B cell (primary cell): ENCODE measurements around the gene LCE6A. TPM values are rescaled to one million over a fixed set of nuclear protein-coding genes. Genes with fewer than 3 reads are reported as not detected.

Experiments
- ATAC-seq: fragments of 200-7000 bp; cut with Tn5 transposase; one replicate; pipeline ENCODE4 v1.10.0; 2021; ENCODE audit warnings: low read depth, mild to moderate bottlenecking, moderate number of reproducible peaks, moderate library complexity
- CTCF ChIA-PET: fragments of 350-600 bp; sonication (Branson Sonifier 250); formaldehyde crosslinking; loops from one replicate; lab custom pipeline; 2021; ENCODE audit warnings: antibody characterized with exemption, inconsistent platforms; lab: Charles Lee
- POLR2A ChIA-PET: fragments of 350-600 bp; sonication (Branson Sonifier 250); formaldehyde crosslinking; loops from one replicate; lab custom pipeline; 2021; ENCODE audit warnings: antibody characterized with exemption; lab: Charles Lee
- DNase-seq: peaks from one replicate; pipeline ENCODE4 v3.0.0; 2013
- H2AFZ ChIP-seq: 2 replicates; pipeline ENCODE4 v1.6.1; 2012; ENCODE audit warnings: mild to moderate bottlenecking, low read depth, low read length; ENCODE audit not compliant: insufficient read depth, poor library complexity, severe bottlenecking
- H3K27ac ChIP-seq, 2 donors: 1 replicate in 1 of 2; 2 replicates in 1 of 2; pipeline ENCODE4 v1.5.1; 2012 to 2013; ENCODE audit warnings: low read length in 2 of 2, mild to moderate bottlenecking in 2 of 2, moderate library complexity in 1 of 2
- H3K27me3 ChIP-seq, 4 experiments: fragments of 200-600 bp in 1 of 4; sonication (generic) in 1 of 4; replicated peaks in 1 of 4; 1 replicate in 2 of 4; 2 replicates in 2 of 4; pipeline versions ENCODE4 v1.6.1 to v1.7.0; 2013 to 2016; ENCODE audit warnings: low read length in 3 of 4, mild to moderate bottlenecking in 2 of 4, mixed read lengths in 1 of 4, moderate library complexity in 1 of 4; ENCODE audit not compliant: insufficient read depth in 4 of 4, control insufficient read depth in 3 of 4; ENCODE audit errors: control extremely low read depth in 1 of 4
- H3K36me3 ChIP-seq, 2 experiments: replicated peaks in 1 of 2; 1 replicate in 1 of 2; 2 replicates in 1 of 2; pipeline versions ENCODE4 v1.6.1 to v1.7.1; 2013; ENCODE audit warnings: low read length in 1 of 2; ENCODE audit not compliant: insufficient read depth in 2 of 2, control insufficient read depth in 1 of 2; ENCODE audit errors: control extremely low read depth in 1 of 2, extremely low read depth in 1 of 2
- H3K4me1 ChIP-seq, 2 donors: fragments of 200-600 bp in 1 of 2; sonication (generic) in 1 of 2; 1 replicate in 1 of 2; 2 replicates in 1 of 2; pipeline versions ENCODE4 v1.5.1 to v1.6.1; 2013 to 2017; ENCODE audit warnings: low read length in 2 of 2; ENCODE audit not compliant: control insufficient read depth in 2 of 2, insufficient read depth in 2 of 2
- H3K4me2 ChIP-seq: replicated peaks from 2 replicates; pipeline ENCODE3; 2012; ENCODE audit warnings: mild to moderate bottlenecking, low read depth, low read length; ENCODE audit not compliant: poor library complexity, severe bottlenecking
- H3K4me3 ChIP-seq, 5 experiments: fragments of 200-600 bp in 1 of 5; sonication (generic) in 1 of 5; 1 replicate in 3 of 5; 2 replicates in 2 of 5; pipeline versions ENCODE4 v1.5.1 to v1.7.0; 2011 to 2016; ENCODE audit warnings: low read length in 4 of 5, mild to moderate bottlenecking in 4 of 5, low read depth in 2 of 5, control low read depth in 1 of 5, moderate library complexity in 1 of 5; ENCODE audit not compliant: insufficient read depth in 1 of 5; ENCODE audit errors: control extremely low read depth in 1 of 5, extremely low read depth in 1 of 5
- H3K79me2 ChIP-seq: fragments of 200-600 bp; sonication (generic); one replicate; pipeline ENCODE4 v1.6.0; 2016; ENCODE audit warnings: low read length; ENCODE audit not compliant: control insufficient read depth, insufficient read depth
- H3K9ac ChIP-seq: fragments of 200-600 bp; sonication (generic); 2 replicates; pipeline ENCODE4 v1.6.1; 2017; ENCODE audit warnings: mild to moderate bottlenecking, low read length, moderate library complexity
- H3K9me3 ChIP-seq, 3 donors: one replicate each; pipeline versions ENCODE4 v1.6.1 to v1.7.1; 2013; ENCODE audit warnings: low read length in 2 of 3; ENCODE audit not compliant: control insufficient read depth in 2 of 3, insufficient read depth in 1 of 3; ENCODE audit errors: control extremely low read depth in 1 of 3
- H4K20me1 ChIP-seq: 2 replicates; pipeline ENCODE4 v1.6.0; 2012; ENCODE audit warnings: mild to moderate bottlenecking, low read length; ENCODE audit not compliant: insufficient read depth, control insufficient read depth, poor library complexity, severe bottlenecking
- H3K27ac Mint-ChIP-seq: one replicate; pipeline ENCODE4 v1.8.0; 2021; ENCODE audit warnings: mixed read lengths
- H3K27me3 Mint-ChIP-seq: one replicate; pipeline ENCODE4 v1.8.0; 2021; ENCODE audit warnings: mixed read lengths
- H3K4me1 Mint-ChIP-seq: one replicate; pipeline ENCODE4 v1.8.0; 2021; ENCODE audit warnings: mixed read lengths
- H3K4me3 Mint-ChIP-seq: one replicate; pipeline ENCODE4 v1.8.0; 2021; ENCODE audit warnings: mixed read lengths
- H3K9me3 Mint-ChIP-seq: one replicate; pipeline ENCODE4 v1.8.0; 2022; ENCODE audit warnings: mixed read lengths; ENCODE audit not compliant: insufficient read depth
- CTCF ChIP-seq: fragments of 200-600 bp; IDR thresholded peaks from one replicate; pipeline ENCODE4 v1.8.0; 2022; ENCODE audit warnings: antibody characterized with exemption, mild to moderate bottlenecking
- EZH2 ChIP-seq: IDR thresholded peaks from 2 replicates; pipeline ENCODE4 v1.6.1; 2012; ENCODE audit warnings: borderline replicate concordance, low read depth, mild to moderate bottlenecking, moderate library complexity, low read length; ENCODE audit not compliant: insufficient read depth, poor library complexity, severe bottlenecking
- WGBS: methylation state at CpG from one replicate; pipeline ENCODE4 v1.1.5; 2013; ENCODE audit warnings: missing lambda C conversion rate; ENCODE audit not compliant: insufficient coverage; 5-methylcytosine and 5-hydroxymethylcytosine counted together
- intact Hi-C: fragments of 100-400 bp; cut with micrococcal nuclease; formaldehyde crosslinking; loops from one replicate; pipeline ENCODE4 v1.10.0; 2022
- polyA plus RNA-seq: library from polyadenylated mRNA; depleted of rRNA; stranded (reverse); fragments of >200 nt; gene quantifications from 2 replicates; pipeline ENCODE4 v1.2.3, GENCODE V29; 2012
- total RNA-seq, 2 donors: library from RNA; stranded (reverse); fragments of 120-200 nt in 1 of 2; gene quantifications; 1 replicate in 1 of 2; 2 replicates in 1 of 2; pipeline versions ENCODE4 v1.2.3 to v1.2.4, GENCODE V29; 2013 to 2022

The LCE6A gene
- total and polyA plus RNA-seq, 2 donors (not counting 1 experiment from before 2014, with no cell fraction given), result not detected

- no peak within 1 kb of the TSS for H2AFZ ChIP-seq
- POLR2A ChIA-PET, result no interaction called here
Observed at GRCh38 chr1:152806576-152806975, 36.1 kb upstream of the LCE6A start, which contains the start of gene LCE1C. TSS of gene LCE1C (minus strand) at chr1:152806651. CDS start at chr1:152805478, 1,173 bp downstream.

GRCh38 chr1:152811050-152811449 is 31.6 kb upstream of the LCE6A start:
- no peaks in the 10 kb centered on the region for H3K4me1 Mint-ChIP-seq
- H3K27me3 ChIP-seq, result peaks cover 0 to 3% (median 1%) of the 10 kb centered on the region in 4 experiments
- POLR2A ChIA-PET, result no interaction called here
- H3K27ac Mint-ChIP-seq, result no peak overlapping the region
- H3K4me2 ChIP-seq, result no peak overlapping the region
- no peaks in the 10 kb centered on the region for H3K36me3 ChIP-seq
- WGBS, result 75% methylated on average over 2 of the region's 2 CpGs
- H3K27me3 Mint-ChIP-seq, result peaks cover 32% of the 10 kb centered on the region
- H3K79me2 ChIP-seq, result no peaks in the 10 kb centered on the region
- H3K9ac ChIP-seq, result no peak overlapping the region
- no peak for TF ChIP-seq CTCF
- no peak for TF ChIP-seq EZH2
- no peaks in the 10 kb centered on the region for H3K9me3 Mint-ChIP-seq
- H2AFZ ChIP-seq, result no peak overlapping the region
- H3K4me3 ChIP-seq, result no peak overlapping the region
- CTCF ChIA-PET, result no interaction called here
- intact Hi-C loops, result no loop called here
- no peak overlapping the region for H3K4me3 Mint-ChIP-seq
- no peaks in the 10 kb centered on the region for H3K9me3 ChIP-seq
- ATAC-seq (no peak), DNase-seq (no peak)
- H3K4me1 ChIP-seq, result no peaks in the 10 kb centered on the region
- H4K20me1 ChIP-seq, result no peaks in the 10 kb centered on the region
- H3K27ac ChIP-seq, result no peak overlapping the region

More at GRCh38 chr1:152806576-152806975, 36.1 kb upstream of the LCE6A start, which contains the start of gene LCE1C:
- Histone ChIP-seq H4K20me1 (no peaks in the 10 kb centered on the region), H3K79me2 (no peaks in the 10 kb centered on the region), H3K4me3 (no peak within 1 kb of the TSS), H3K9me3 (no peaks in the 10 kb centered on the region), H3K27me3 (peaks cover 0 to 2% (median 0%) of the 10 kb centered on the region in 4 experiments), H3K4me2 (no peak within 1 kb of the TSS), H3K4me1 (no peaks in the 10 kb centered on the region), H3K9ac (no peak within 1 kb of the TSS), H3K27ac (no peak within 1 kb of the TSS), H3K36me3 (no peaks in the 10 kb centered on the region)
- Mint-ChIP-seq H3K9me3 (no peaks in the 10 kb centered on the region), H3K27me3 (peaks cover 30% of the 10 kb centered on the region), H3K4me3 (no peak within 1 kb of the TSS), H3K4me1 (no peaks in the 10 kb centered on the region), H3K27ac (no peak within 1 kb of the TSS)
- no peak for TF ChIP-seq CTCF
- TF ChIP-seq EZH2, result no peak
- no peak for ATAC-seq
- CTCF ChIA-PET, result no interaction called here
- no peak for DNase-seq
- 20% methylated on average over 1 of the region's 3 CpGs for WGBS
- intact Hi-C loops, result no loop called here
